Stimulated activated naive B cell treated with anti-CD40 and anti-IgM and Interleukin-4, amounts not matched to agents 10 μg/mL and 1 μg/mL and 100 μg/mL, for 72 hours (primary cell): ENCODE measurements around the gene KMT2E.
"Not testable (repeated sequence)": the region's sequence is repeated elsewhere in the genome, so short reads cannot be mapped to it uniquely, and the experiment has no call there.

Experiments used
- ATAC-seq, 2 donors: fragments of 150-1000 bp; cut with Tn5 transposase; replicated peaks; 2 replicates each; pipeline ENCODE4 v1.10.0; 2021; ENCODE audit warnings: moderate library complexity in 1 of 2
- DNase-seq: peaks from one replicate; pipeline ENCODE4 v3.0.0; 2021
- H3K27ac Mint-ChIP-seq: one replicate; pipeline ENCODE4 v1.8.0; 2022; ENCODE audit warnings: mild to moderate bottlenecking, mixed read lengths
- H3K27me3 Mint-ChIP-seq, 2 donors: one replicate each; pipeline ENCODE4 v1.8.0; 2022; ENCODE audit warnings: mixed read lengths in 2 of 2
- H3K36me3 Mint-ChIP-seq, 2 donors: one replicate each; pipeline ENCODE4 v1.8.0; 2022; ENCODE audit warnings: mixed read lengths in 2 of 2, mild to moderate bottlenecking in 1 of 2
- H3K4me1 Mint-ChIP-seq, 2 donors: one replicate each; pipeline ENCODE4 v1.8.0; 2022; ENCODE audit warnings: mixed read lengths in 2 of 2, mild to moderate bottlenecking in 1 of 2
- H3K4me3 Mint-ChIP-seq, 2 donors: one replicate each; pipeline ENCODE4 v1.8.0; 2022; ENCODE audit warnings: mild to moderate bottlenecking in 2 of 2, mixed read lengths in 2 of 2, moderate library complexity in 1 of 2
- H3K9me3 Mint-ChIP-seq, 2 donors: one replicate each; pipeline ENCODE4 v1.8.0; 2022; ENCODE audit warnings: mixed read lengths in 2 of 2, mild to moderate bottlenecking in 1 of 2

Gene KMT2E

DNA sequence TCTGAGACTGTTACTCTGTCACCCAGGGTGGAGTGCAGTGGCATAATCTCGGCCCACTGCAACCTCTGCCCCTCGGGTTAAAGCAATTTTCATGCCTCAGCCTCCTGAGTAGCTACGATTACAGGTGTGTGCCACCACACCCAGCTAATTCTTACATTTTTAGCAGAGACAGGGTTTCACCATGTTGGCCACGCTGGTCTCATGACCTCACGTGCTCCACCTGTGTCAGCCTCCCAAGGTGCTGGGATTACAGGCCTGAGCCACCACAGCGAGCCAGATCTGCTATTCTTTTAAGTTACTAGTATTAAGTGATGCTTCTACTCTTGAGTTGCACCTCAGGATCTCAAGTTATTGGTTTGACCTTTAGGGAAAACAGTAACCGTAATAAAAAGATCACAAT lies 23.0 kb upstream of the KMT2E start:
- ATAC-seq (no peak), DNase-seq (no peak)
- H3K27me3 Mint-ChIP-seq: no peaks in the 10 kb centered on the region
- H3K9me3 Mint-ChIP-seq: no peaks in the 10 kb centered on the region
- no peak overlapping the region for H3K27ac Mint-ChIP-seq
- no peak overlapping the region for H3K4me3 Mint-ChIP-seq
- peaks cover 14 to 24% of the 10 kb centered on the region in 2 donors for H3K4me1 Mint-ChIP-seq
- H3K36me3 Mint-ChIP-seq: peaks cover 11 to 23% of the 10 kb centered on the region in 2 donors

DNA sequence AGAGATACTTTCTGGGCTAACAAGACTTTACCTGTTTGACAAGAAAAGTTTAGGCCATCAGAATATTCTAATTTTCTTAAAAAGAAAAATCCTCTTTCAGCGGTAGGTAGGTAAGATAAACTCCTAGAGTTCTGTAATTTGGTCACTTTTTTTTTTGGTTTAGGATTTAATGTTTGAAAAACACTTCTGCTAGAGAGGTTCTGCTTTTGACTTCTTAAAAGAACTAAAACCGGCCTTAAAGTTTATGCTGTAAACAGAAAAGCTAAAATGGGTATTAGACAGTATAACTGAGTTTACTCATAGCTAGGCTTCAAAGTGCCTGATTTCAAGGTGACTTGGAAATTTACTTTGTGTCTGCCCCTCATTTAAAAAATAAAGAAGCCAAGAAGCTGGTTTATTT lies 21.7 kb upstream of the KMT2E start:
- H3K4me1 Mint-ChIP-seq: peaks cover 19 to 33% of the 10 kb centered on the region in 2 donors
- no peak overlapping the region for H3K27ac Mint-ChIP-seq
- H3K4me3 Mint-ChIP-seq: no peak overlapping the region

DNA sequence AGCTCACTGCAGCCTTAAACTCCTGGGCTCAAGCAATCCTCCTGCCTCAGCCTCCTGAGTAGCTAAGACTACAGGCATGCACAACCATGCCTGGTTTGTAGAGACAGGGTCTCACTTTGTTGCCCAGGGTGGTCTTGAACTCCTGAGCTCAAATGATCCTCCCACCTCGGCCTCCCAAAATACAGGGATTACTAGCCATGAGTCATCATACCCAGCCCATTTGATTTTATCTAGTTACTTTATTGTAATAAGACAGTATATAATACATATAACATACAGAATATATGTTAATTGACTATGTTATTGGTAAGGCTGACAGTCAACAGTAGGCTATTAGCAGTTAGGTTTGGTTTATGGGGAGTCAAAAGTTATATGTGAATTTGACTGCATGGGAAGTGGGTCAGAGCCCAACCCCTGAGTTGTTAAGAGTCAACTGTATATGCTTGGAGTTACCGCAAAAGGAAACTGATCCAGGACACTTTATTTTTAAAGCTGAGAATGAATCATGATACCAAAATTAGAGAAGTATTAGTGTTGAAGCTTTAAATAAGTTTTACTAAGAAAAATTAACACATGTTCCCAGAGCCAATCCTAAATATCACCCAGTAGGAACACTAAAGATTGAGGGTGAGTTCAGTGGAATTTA lies 20.7 kb upstream of the KMT2E start:
- Mint-ChIP-seq H3K4me1 (peaks cover 20 to 40% of the 10 kb centered on the region in 2 donors), H3K27ac (peak overlapping the region; percentile 42), H3K4me3 (no peak overlapping the region)

More for the DNA sequence above, 21.7 kb upstream of the KMT2E start:
- DNase-seq (no peak), ATAC-seq (no peak)
- Mint-ChIP-seq H3K9me3 (no peaks in the 10 kb centered on the region), H3K36me3 (peaks cover 16 to 30% of the 10 kb centered on the region in 2 donors), H3K27me3 (no peaks in the 10 kb centered on the region)

DNA sequence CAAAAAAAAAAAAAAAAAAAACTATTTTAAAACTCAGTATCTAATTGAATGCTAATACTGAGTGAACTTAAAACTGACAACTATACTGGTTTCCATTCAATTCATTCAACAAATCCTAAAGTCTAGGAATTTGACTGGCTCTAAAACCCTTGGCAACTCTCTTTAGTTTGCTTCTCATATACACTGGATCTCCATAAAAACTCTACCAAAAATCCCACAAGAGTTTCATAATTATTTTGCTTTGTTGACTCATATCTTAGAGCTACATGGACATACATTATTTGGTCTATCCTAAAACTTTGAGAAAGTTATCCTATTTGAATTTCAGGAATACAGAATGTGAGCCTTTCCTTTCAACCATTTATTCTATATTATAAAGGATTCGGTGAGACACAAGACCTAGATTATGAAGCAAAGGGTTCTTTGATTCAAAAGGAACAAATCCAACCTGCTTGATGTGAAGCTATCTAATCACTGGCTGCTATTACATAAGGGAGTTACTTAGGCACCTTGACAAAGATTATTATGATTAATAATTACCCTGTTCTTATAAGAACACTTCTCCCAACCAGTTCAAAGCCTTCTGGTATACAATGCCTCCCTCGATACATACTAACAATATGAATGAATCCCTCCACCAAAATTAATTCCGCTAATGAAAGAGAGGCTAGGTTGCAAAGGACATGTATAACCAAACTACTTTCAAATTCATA lies 15.8 kb upstream of the KMT2E start:
- H3K9me3 Mint-ChIP-seq: no peaks in the 10 kb centered on the region
- no peak for DNase-seq
- no peak for ATAC-seq
- peaks cover 21 to 53% of the 10 kb centered on the region in 2 donors for H3K36me3 Mint-ChIP-seq
- H3K4me3 Mint-ChIP-seq: no peak overlapping the region
- peak overlapping the region; percentile 75 for H3K27ac Mint-ChIP-seq
- no peaks in the 10 kb centered on the region for H3K27me3 Mint-ChIP-seq
- H3K4me1 Mint-ChIP-seq: peaks cover 32 to 74% of the 10 kb centered on the region in 2 donors

More for the DNA sequence above, 20.7 kb upstream of the KMT2E start:
- H3K36me3 Mint-ChIP-seq: peaks cover 15 to 31% of the 10 kb centered on the region in 2 donors
- ATAC-seq (no peak), DNase-seq (no peak)
- H3K27me3 Mint-ChIP-seq: no peaks in the 10 kb centered on the region
- H3K9me3 Mint-ChIP-seq: no peaks in the 10 kb centered on the region

DNA sequence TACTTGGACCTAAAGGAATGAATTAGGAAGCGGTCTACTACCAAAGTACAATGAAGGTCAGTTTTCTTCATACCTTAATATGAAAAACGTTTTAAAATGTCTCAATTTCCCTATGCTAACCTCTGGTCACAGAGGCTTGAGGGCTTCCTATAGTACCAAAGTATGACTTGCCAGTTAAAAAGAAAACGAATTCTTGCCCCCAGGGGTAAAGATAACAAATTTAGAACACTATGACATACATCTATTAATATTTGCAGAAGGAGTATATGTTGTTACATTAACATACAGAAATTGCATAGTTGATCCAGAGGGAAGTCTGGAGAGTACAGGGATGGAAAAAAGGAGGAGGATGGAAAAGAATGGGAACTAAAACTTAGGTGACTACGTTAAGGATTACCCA lies 13.8 kb upstream of the KMT2E start:
- Mint-ChIP-seq H3K4me1 (peaks cover 41 to 80% of the 10 kb centered on the region in 2 donors), H3K27ac (no peak overlapping the region), H3K36me3 (peaks cover 27 to 63% of the 10 kb centered on the region in 2 donors), H3K27me3 (no peaks in the 10 kb centered on the region), H3K4me3 (peak overlapping the region; percentile 18 to 38), H3K9me3 (no peaks in the 10 kb centered on the region)
- ATAC-seq: no peak
- DNase-seq: no peak

GRCh38 chr7:105000927-105001336 lies 13.1 kb upstream of the KMT2E start:
- DNase-seq: no peak
- Mint-ChIP-seq H3K27me3 (no peaks in the 10 kb centered on the region), H3K27ac (peak overlapping the region; percentile 72), H3K4me1 (peaks cover 36 to 79% of the 10 kb centered on the region in 2 donors), H3K9me3 (no peaks in the 10 kb centered on the region), H3K4me3 (peak overlapping the region; percentile 19 to 41), H3K36me3 (peaks cover 29 to 58% of the 10 kb centered on the region in 2 donors)
- no peak for ATAC-seq

GRCh38 chr7:105001652-105002184 lies 12.3 kb upstream of the KMT2E start:
- Mint-ChIP-seq H3K4me1 (peaks cover 34 to 79% of the 10 kb centered on the region in 2 donors), H3K36me3 (peaks cover 25 to 55% of the 10 kb centered on the region in 2 donors), H3K27ac (no peak overlapping the region), H3K4me3 (no peak overlapping the region), H3K9me3 (no peaks in the 10 kb centered on the region), H3K27me3 (no peaks in the 10 kb centered on the region)
- DNase-seq: no peak
- ATAC-seq: no peak

- H3K36me3 Mint-ChIP-seq: peaks cover 25 to 55% of the 10 kb centered on the region in 2 donors
- ATAC-seq: peak; percentile 51 to 65
- DNase-seq: no peak
Observed at GRCh38 chr7:105003275-105003674, 10.7 kb upstream of the KMT2E start.

DNA sequence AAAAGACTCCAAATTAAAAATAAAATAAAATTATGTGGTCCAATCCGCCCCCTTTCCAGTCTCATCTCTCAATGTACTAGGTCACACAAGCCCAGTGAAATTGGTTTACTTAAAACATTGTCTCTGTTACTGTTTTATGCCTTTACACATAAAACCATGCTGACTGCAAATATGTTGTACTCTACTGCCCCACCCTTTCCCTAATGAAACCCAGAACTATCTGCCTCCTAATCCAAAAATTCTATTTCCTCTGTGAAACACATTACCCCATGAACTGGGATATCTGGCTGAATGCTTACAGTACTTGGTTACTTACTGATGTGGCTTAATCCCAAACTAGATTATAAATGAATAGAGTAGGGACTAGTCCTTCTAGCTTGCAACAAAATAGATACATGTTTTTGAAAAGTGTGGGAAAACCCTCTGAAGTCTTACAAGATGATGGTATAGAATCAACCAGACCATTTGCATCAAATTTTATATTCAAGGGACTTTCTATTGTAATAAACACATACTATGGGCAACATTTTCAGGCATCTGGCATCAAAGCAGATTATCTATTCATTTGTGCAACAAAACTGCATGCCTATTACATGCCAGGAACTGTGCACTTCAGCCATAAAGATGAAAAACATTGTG lies 10.0 kb upstream of the KMT2E start:
- no peaks in the 10 kb centered on the region for H3K27me3 Mint-ChIP-seq
- H3K36me3 Mint-ChIP-seq: peaks cover 24 to 53% of the 10 kb centered on the region in 2 donors
- peak overlapping the region in 1 of 2 donors; percentile 1 for H3K4me3 Mint-ChIP-seq
- H3K27ac Mint-ChIP-seq: no peak overlapping the region
- ATAC-seq: no peak
- H3K9me3 Mint-ChIP-seq: no peaks in the 10 kb centered on the region
- no peak for DNase-seq
- peaks cover 38 to 86% of the 10 kb centered on the region in 2 donors for H3K4me1 Mint-ChIP-seq

More at GRCh38 chr7:105003275-105003674, 10.7 kb upstream of the KMT2E start:
- no peaks in the 10 kb centered on the region for H3K9me3 Mint-ChIP-seq
- no peaks in the 10 kb centered on the region for H3K27me3 Mint-ChIP-seq
- H3K4me1 Mint-ChIP-seq: peaks cover 39 to 86% of the 10 kb centered on the region in 2 donors
- H3K4me3 Mint-ChIP-seq: peak overlapping the region; percentile 22 to 27
- H3K27ac Mint-ChIP-seq: peak overlapping the region; percentile 83

GRCh38 chr7:105005006-105005405 lies 9.0 kb upstream of the KMT2E start:
- Mint-ChIP-seq H3K4me1 (peaks cover 40 to 89% of the 10 kb centered on the region in 2 donors), H3K4me3 (peak overlapping the region in 1 of 2 donors; percentile 53), H3K27ac (peak overlapping the region; percentile 9), H3K36me3 (peaks cover 25 to 50% of the 10 kb centered on the region in 2 donors)
- not testable (repeated sequence) for H3K9me3 Mint-ChIP-seq, DNase-seq, ATAC-seq, H3K27me3 Mint-ChIP-seq

GRCh38 chr7:105005486-105005885 lies 8.5 kb upstream of the KMT2E start:
- H3K36me3 Mint-ChIP-seq: peaks cover 27 to 50% of the 10 kb centered on the region in 2 donors
- H3K27me3 Mint-ChIP-seq, DNase-seq, H3K27ac Mint-ChIP-seq, H3K9me3 Mint-ChIP-seq, ATAC-seq: not testable (repeated sequence)
- H3K4me3 Mint-ChIP-seq: peak overlapping the region in 1 of 2 donors; percentile 53
- H3K4me1 Mint-ChIP-seq: peaks cover 38 to 89% of the 10 kb centered on the region in 2 donors

- H3K9me3 Mint-ChIP-seq: no peaks in the 10 kb centered on the region
- ATAC-seq (no peak), DNase-seq (no peak)
- H3K4me3 Mint-ChIP-seq: peak overlapping the region in 1 of 2 donors; percentile 18
- no peaks in the 10 kb centered on the region for H3K27me3 Mint-ChIP-seq
- H3K27ac Mint-ChIP-seq: peak overlapping the region; percentile 14
- peaks cover 30 to 82% of the 10 kb centered on the region in 2 donors for H3K4me1 Mint-ChIP-seq
- peaks cover 21 to 42% of the 10 kb centered on the region in 2 donors for H3K36me3 Mint-ChIP-seq
Observed at GRCh38 chr7:105006367-105007136, 7.5 kb upstream of the KMT2E start.

- DNase-seq: no peak
- ATAC-seq: no peak
- peaks cover 32 to 76% of the 10 kb centered on the region in 2 donors for H3K4me1 Mint-ChIP-seq
- H3K36me3 Mint-ChIP-seq: peaks cover 28 to 42% of the 10 kb centered on the region in 2 donors
- H3K4me3 Mint-ChIP-seq: no peak overlapping the region
- H3K27ac Mint-ChIP-seq: no peak overlapping the region
- no peaks in the 10 kb centered on the region for H3K9me3 Mint-ChIP-seq
- H3K27me3 Mint-ChIP-seq: no peaks in the 10 kb centered on the region
Observed at GRCh38 chr7:105007298-105007697, 6.7 kb upstream of the KMT2E start.
